Jurkat, Clone E6-1 (cell line): ENCODE results near the gene GABRR2.
"Not testable (repeated sequence)": the region's sequence is repeated elsewhere in the genome, so short reads cannot be mapped to it uniquely, and the experiment has no call there.

Experiments
- DNase-seq: peaks from one replicate; pipeline ENCODE4 v3.0.0-alpha.2; 2011; ENCODE audit warnings: low read depth, low spot score
- H3K4me3 ChIP-seq: 2 replicates; pipeline ENCODE4 v1.5.1; 2011; ENCODE audit warnings: mild to moderate bottlenecking, low read length, control low read depth, moderate library complexity

Gene GABRR2

GRCh38 chr6:89239338-89239737 is 75.8 kb downstream of the GABRR2 start:
- DNase-seq: peak; percentile 80
- H3K4me3 ChIP-seq: no peak overlapping the region

- no peak overlapping the region for H3K4me3 ChIP-seq
- DNase-seq: no peak
Measured at GRCh38 chr6:89237158-89237557, 77.9 kb downstream of the GABRR2 start.

DNA sequence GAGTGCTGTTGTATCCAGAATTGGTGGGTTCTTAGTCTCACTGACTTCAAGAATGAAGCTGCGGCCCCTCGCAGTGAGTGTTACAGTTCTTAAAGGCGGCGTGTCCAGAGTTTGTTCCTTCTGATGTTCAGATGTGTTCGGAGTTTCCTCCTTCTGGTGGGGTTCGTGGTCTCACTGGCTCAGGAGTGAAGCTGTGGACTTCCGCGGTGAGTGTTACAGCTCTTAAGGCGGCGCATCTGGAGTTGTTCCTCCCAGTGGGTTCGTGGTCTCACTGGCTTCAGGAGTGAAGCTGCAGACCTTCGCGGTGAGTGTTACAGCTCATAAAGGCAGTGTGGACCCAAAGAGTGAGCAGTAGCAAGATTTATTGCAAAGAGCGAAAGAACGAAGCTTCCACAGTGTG is 81.5 kb downstream of the GABRR2 start:
- DNase-seq, H3K4me3 ChIP-seq: not testable (repeated sequence)

GRCh38 chr6:89222712-89223039 is 92.4 kb downstream of the GABRR2 start:
- H3K4me3 ChIP-seq: no peak overlapping the region
- no peak for DNase-seq

GRCh38 chr6:89221971-89222711 is 93.0 kb downstream of the GABRR2 start:
- DNase-seq: no peak
- H3K4me3 ChIP-seq: no peak overlapping the region

DNA sequence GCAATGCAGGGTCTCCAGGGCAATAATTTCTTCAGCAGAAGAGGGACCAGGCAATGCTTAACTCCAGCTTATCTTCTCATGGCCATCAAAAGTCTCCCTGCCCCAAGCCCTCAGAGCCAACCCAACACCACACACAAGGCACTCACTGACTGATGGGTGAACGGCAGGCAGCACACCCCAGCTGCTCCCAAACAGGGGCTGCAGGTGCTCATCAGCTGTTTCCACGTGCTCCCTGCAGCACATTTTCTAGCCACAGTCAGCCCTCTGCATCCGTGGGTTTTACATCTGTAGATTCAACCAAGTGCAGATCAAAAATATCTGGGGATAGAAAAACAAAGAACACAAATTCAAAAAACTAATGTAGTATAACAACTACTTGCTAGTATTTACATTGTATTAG is 94.0 kb downstream of the GABRR2 start:
- H3K4me3 ChIP-seq: no peak overlapping the region
- DNase-seq: peak; percentile 19

DNA sequence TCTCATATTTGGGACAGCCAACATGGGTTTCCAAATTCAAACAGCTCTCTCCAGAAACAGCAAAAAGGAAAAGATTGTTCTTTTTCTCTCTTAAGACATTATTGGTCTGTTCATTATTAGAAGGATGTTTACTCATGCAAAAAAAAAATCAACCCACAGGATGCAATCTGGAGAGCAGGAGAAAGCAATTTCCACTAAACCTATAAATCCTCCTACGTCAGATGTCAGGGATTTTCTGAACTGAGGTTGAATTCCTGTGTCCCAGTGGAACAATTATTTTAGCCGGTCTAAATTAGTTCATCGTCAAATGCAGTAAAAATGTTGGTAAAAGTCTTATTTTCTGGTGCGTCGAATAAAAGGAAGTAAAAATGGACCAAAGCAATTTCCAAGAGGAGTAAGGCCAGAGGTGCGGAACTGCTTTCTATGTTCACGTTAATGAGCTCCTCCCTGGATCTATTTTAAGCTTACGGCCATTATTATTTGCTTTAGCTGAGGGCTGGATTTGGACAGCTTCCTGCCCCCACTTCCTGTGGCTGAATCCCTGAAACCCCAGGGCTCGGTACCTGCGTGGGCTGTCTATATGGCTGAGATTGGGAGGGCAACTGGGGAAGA is 97.7 kb downstream of the GABRR2 start, which contains the start of gene GABRR1:
GABRR1 (minus strand) TSS at position 60 of the 612 bp plus-strand sequence; CDS start at position 24, 36 bp downstream.
- no peak for DNase-seq
- no peak within 1 kb of the TSS for H3K4me3 ChIP-seq

- no peak overlapping the region for H3K4me3 ChIP-seq
- DNase-seq: no peak
Measured at GRCh38 chr6:89216411-89216810, 98.7 kb downstream of the GABRR2 start.

DNA sequence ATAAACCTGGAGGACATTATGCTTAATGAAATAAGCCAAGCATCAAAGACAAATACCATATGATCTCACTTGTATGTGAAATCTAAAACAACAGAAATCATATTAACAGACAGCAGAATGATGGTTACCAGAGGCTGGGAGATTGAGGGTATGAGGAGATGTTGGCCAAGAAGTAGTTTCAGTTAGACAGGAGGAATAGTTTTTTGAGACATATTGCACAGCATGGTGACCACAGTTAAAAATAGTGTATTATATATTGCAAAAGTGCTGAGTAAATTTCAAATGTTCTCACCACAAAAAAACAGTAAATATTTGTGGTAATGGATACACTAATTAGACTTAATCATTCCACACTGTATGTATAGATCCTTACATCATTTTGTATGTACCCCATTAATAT is 99.7 kb downstream of the GABRR2 start:
- no peak for DNase-seq

DNA sequence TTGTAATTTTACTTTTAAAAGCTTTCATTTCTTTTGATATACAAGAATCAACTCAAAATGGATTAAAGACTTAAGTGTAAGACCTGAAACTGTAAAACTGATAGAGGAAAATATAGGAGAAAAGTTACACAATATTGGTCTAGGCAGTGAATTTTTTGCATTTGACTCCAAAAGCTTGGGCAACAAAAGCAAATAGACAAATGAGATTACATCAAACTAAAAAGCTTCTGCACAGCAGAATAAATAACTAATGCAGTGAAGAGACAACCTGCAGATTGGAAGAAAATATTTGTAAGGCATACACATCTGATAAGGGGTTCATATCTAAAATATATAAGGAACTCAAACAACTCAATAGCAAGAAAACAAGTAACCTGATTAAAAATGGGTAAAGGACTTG is 100.9 kb downstream of the GABRR2 start:
- H3K4me3 ChIP-seq: no peak overlapping the region
- DNase-seq: no peak

More for the DNA sequence above, 99.7 kb downstream of the GABRR2 start:
- H3K4me3 ChIP-seq: no peak overlapping the region

- DNase-seq: no peak
Measured at GRCh38 chr6:89212472-89212871, 102.6 kb downstream of the GABRR2 start.

GRCh38 chr6:89209457-89209856 is 105.6 kb downstream of the GABRR2 start:
- no peak overlapping the region for H3K4me3 ChIP-seq
- DNase-seq: peak; percentile 5

More at GRCh38 chr6:89212472-89212871, 102.6 kb downstream of the GABRR2 start:
- no peak overlapping the region for H3K4me3 ChIP-seq

DNA sequence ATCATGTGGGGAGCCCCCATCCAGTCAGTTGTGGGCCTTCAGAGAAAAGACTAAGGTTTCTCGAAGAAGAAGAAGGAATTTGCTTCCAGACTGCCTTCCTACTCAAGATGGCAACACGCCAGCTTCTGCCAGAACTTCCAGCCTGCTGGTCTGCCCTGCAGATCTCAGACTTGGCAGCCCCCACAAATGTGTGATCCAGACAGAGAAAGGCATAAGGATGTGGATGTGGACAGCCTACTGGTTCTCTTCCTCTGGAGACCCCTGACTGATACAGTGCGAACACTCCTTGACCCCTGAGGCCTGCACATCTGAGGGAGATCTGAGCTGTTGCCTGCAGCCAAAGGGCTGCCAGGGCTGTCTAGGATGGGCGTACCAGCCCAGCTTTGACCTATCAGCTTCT is 106.5 kb downstream of the GABRR2 start:
- DNase-seq: no peak
- H3K4me3 ChIP-seq: no peak overlapping the region
